Jurkat, Clone E6-1 (cell line): ENCODE results near the gene PPIC. TPM values are rescaled to one million over a fixed set of nuclear protein-coding genes. Genes with fewer than 3 reads are reported as not detected.

Experiments used
- DNase-seq: peaks from one replicate; pipeline ENCODE4 v3.0.0-alpha.2; 2011; ENCODE audit warnings: low read depth, low spot score
- H3K4me3 ChIP-seq: 2 replicates; pipeline ENCODE4 v1.5.1; 2011; ENCODE audit warnings: mild to moderate bottlenecking, low read length, control low read depth, moderate library complexity
- polyA plus RNA-seq: library from polyadenylated mRNA; unstranded; fragments of >200 nt; gene quantifications from one replicate; pipeline ENCODE4 v1.2.1, GENCODE V29; 2012; ENCODE audit warnings: missing spikeins; ENCODE audit not compliant: insufficient read length, insufficient read depth

The PPIC gene
- not detected for polyA plus RNA-seq

GRCh38 chr5:123036391-123037103 is at the start of gene PPIC:
PPIC (minus strand) TSS chr5:123036725; CDS start chr5:123036625, 100 bp downstream.
- DNase-seq = no peak
- H3K4me3 ChIP-seq = no peak within 1 kb of the TSS

GRCh38 chr5:123085638-123086286 is 49.2 kb upstream of the PPIC start:
- no peak for DNase-seq

GRCh38 chr5:123084730-123085605 is 48.4 kb upstream of the PPIC start:
- DNase-seq = no peak

More at GRCh38 chr5:123085638-123086286, 49.2 kb upstream of the PPIC start:
- no peak overlapping the region for H3K4me3 ChIP-seq

GRCh38 chr5:123083298-123083697 is 46.8 kb upstream of the PPIC start:
- no peak for DNase-seq
- no peak overlapping the region for H3K4me3 ChIP-seq

More at GRCh38 chr5:123084730-123085605, 48.4 kb upstream of the PPIC start:
- H3K4me3 ChIP-seq = no peak overlapping the region

- H3K4me3 ChIP-seq = no peak overlapping the region
- no peak for DNase-seq
Measured at GRCh38 chr5:123080215-123080614, 43.7 kb upstream of the PPIC start.

GRCh38 chr5:123075521-123076163 is 39.1 kb upstream of the PPIC start:
- no peak overlapping the region for H3K4me3 ChIP-seq
- no peak for DNase-seq

- no peak overlapping the region for H3K4me3 ChIP-seq
- DNase-seq = no peak
Measured at GRCh38 chr5:123068368-123068938, 31.9 kb upstream of the PPIC start.

- no peak overlapping the region for H3K4me3 ChIP-seq
Measured at GRCh38 chr5:123066016-123066415, 29.5 kb upstream of the PPIC start.

GRCh38 chr5:123059455-123059854 is 22.9 kb upstream of the PPIC start:
- DNase-seq = no peak
- no peak overlapping the region for H3K4me3 ChIP-seq

More at GRCh38 chr5:123066016-123066415, 29.5 kb upstream of the PPIC start:
- no peak for DNase-seq

GRCh38 chr5:123051206-123051605 is 14.7 kb upstream of the PPIC start:
- no peak for DNase-seq
- no peak overlapping the region for H3K4me3 ChIP-seq

GRCh38 chr5:123047706-123048105 is 11.2 kb upstream of the PPIC start:
- H3K4me3 ChIP-seq = no peak overlapping the region
- DNase-seq = no peak

GRCh38 chr5:123046222-123046621 is 9.7 kb upstream of the PPIC start:
- no peak overlapping the region for H3K4me3 ChIP-seq
- no peak for DNase-seq

- DNase-seq = no peak
- H3K4me3 ChIP-seq = no peak overlapping the region
Measured at GRCh38 chr5:123044926-123045617, 8.5 kb upstream of the PPIC start.

GRCh38 chr5:123039673-123040072 is 3.1 kb upstream of the PPIC start:
- DNase-seq = no peak
- no peak overlapping the region for H3K4me3 ChIP-seq

GRCh38 chr5:123037104-123037418 is 536 bp upstream of the PPIC start:
- DNase-seq = no peak
- H3K4me3 ChIP-seq = no peak overlapping the region

- DNase-seq = no peak
Measured at GRCh38 chr5:123035918-123036390, 571 bp downstream of the PPIC start.

GRCh38 chr5:123035360-123035917 is 1.1 kb downstream of the PPIC start:
- DNase-seq = no peak
- no peak overlapping the region for H3K4me3 ChIP-seq

More at GRCh38 chr5:123035918-123036390, 571 bp downstream of the PPIC start:
- no peak overlapping the region for H3K4me3 ChIP-seq

GRCh38 chr5:123033157-123033671 is 3.3 kb downstream of the PPIC start:
- no peak overlapping the region for H3K4me3 ChIP-seq
- DNase-seq = no peak
